Colonic mucosa (tissue), 4 donors: Measurements from ENCODE around the gene PYGM. TPM values are rescaled to one million over a fixed set of nuclear protein-coding genes. Genes with fewer than 3 reads are reported as not detected.
"Not testable (repeated sequence)": the region's sequence is repeated elsewhere in the genome, so short reads cannot be mapped to it uniquely, and the experiment has no call there.

Experiments used
- DNase-seq: peaks from one replicate; pipeline ENCODE4 v3.0.0-alpha.2; 2020
- H3K27ac ChIP-seq: fragments of 200-600 bp; one replicate; pipeline ENCODE4 v1.8.0; 2021
- H3K27me3 ChIP-seq: fragments of 200-600 bp; one replicate; pipeline ENCODE4 v1.8.0; 2021
- H3K36me3 ChIP-seq: fragments of 200-600 bp; one replicate; pipeline ENCODE4 v1.8.0; 2021
- H3K4me1 ChIP-seq: fragments of 200-600 bp; one replicate; pipeline ENCODE4 v1.8.0; 2021; ENCODE audit warnings: mild to moderate bottlenecking
- H3K4me3 ChIP-seq: fragments of 200-600 bp; one replicate; pipeline ENCODE4 v1.8.0; 2021
- H3K9ac ChIP-seq, 2 donors: one replicate each; pipeline ENCODE4 v1.7.0; 2013; ENCODE audit warnings: control low read depth in 2 of 2, low read depth in 2 of 2, low read length in 2 of 2
- H3K9me3 ChIP-seq: fragments of 200-600 bp; one replicate; pipeline ENCODE4 v1.8.0; 2021
- intact Hi-C: fragments of 100-400 bp; cut with DNase I; formaldehyde crosslinking; loops from one replicate; pipeline ENCODE4 v1.14.1; 2022
- total RNA-seq, 2 donors: library from RNA; stranded (reverse); fragmentation: NEBNext Ultra II Directional in 1 of 2; extraction: Animal tissue kit (Norgen Biotek cat#: 25700) in 1 of 2; gene quantifications; one replicate each; pipeline ENCODE4 v1.2.1, GENCODE V29; 2021
- TF ChIP-seq, protein P1 (sequence below): fragments of 200-600 bp; IDR thresholded peaks from one replicate; pipeline ENCODE4 v1.8.0; 2022; ENCODE audit warnings: antibody characterized with exemption, mild to moderate bottlenecking
- donor health status: healthy.
- donor health status: DM: no; HTN: no; CAD: no.
- donor health status: DM: no; HTN: no; CAD: no.

PYGM gene
- total RNA-seq, 2 donors from 2014 or later: 1.6 to 2.7 TPM

DNA sequence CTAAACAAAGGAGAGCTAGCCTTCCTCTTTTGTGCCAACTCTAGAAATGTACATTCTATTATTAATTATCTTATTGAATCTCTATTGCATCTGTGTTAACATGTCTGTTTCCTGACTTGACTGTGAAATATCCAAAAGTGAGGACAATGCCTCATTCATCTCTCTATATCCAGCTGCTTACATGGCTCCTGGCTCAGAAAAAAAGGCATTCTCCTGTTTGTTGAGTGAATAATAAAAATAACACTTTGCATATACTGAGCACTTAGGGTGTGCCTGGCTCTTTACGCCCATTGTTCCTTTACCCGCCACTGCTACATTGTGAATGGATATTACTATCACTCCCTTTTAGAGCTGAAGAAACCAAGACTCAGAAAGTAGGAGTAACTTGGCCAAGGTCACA lies 56.7 kb downstream of the PYGM start:
- no peak for DNase-seq
- H3K4me3 ChIP-seq: no peak overlapping the region
- intact Hi-C loops: no loop called here
- TF ChIP-seq, protein P1, sequence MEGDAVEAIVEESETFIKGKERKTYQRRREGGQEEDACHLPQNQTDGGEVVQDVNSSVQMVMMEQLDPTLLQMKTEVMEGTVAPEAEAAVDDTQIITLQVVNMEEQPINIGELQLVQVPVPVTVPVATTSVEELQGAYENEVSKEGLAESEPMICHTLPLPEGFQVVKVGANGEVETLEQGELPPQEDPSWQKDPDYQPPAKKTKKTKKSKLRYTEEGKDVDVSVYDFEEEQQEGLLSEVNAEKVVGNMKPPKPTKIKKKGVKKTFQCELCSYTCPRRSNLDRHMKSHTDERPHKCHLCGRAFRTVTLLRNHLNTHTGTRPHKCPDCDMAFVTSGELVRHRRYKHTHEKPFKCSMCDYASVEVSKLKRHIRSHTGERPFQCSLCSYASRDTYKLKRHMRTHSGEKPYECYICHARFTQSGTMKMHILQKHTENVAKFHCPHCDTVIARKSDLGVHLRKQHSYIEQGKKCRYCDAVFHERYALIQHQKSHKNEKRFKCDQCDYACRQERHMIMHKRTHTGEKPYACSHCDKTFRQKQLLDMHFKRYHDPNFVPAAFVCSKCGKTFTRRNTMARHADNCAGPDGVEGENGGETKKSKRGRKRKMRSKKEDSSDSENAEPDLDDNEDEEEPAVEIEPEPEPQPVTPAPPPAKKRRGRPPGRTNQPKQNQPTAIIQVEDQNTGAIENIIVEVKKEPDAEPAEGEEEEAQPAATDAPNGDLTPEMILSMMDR: no peak
- H3K27me3 ChIP-seq: no peaks in the 10 kb centered on the region
- H3K36me3 ChIP-seq: no peaks in the 10 kb centered on the region
- no peaks in the 10 kb centered on the region for H3K9me3 ChIP-seq
- no peak overlapping the region for H3K9ac ChIP-seq
- H3K27ac ChIP-seq: no peak overlapping the region
- H3K4me1 ChIP-seq: no peaks in the 10 kb centered on the region

DNA sequence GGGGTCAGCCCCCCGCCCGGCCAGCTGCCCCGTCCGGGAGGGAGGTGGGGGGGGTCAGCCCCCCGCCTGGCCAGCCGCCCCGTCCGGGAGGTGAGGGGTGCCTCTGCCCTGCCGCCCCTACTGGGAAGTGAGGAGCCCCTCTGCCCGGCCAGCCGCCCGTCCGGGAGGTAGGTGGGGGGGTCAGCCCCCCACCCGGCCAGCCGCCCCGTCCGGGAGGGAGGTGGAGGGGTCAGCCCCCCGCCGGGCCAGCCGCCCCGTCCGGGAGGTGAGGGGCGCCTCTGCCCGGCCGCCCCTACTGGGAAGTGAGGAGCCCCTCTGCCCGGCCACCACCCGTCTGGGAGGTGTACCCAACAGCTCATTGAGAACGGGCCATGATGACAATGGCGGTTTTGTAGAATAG lies 57.8 kb downstream of the PYGM start:
- intact Hi-C loops, H3K27me3 ChIP-seq, DNase-seq, H3K4me3 ChIP-seq, H3K27ac ChIP-seq, H3K9ac ChIP-seq, H3K9me3 ChIP-seq, H3K4me1 ChIP-seq, H3K36me3 ChIP-seq: not testable (repeated sequence)

DNA sequence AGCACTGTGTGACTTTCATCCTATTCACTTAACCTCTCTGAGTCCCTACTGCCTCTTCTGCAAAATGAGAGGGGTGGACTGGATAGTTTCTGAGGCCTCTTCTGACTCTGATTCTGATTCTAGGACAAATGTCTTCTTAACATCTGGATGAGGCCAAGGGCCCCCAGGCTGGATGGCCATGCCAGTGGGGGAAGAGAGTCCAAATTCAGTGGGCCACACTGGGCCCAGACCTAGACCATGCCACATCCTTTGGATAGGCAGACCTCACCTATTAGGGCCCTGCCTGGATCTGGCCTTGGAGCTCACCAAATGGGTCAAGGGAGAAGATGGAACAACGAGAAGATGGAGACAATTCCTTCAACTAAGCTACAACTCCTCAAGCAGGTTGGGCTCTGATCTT lies 61.3 kb downstream of the PYGM start:
- Histone ChIP-seq H3K27ac (no peak overlapping the region), H3K9ac (no peak overlapping the region), H3K4me3 (no peak overlapping the region), H3K27me3 (peaks cover 8% of the 10 kb centered on the region), H3K9me3 (no peaks in the 10 kb centered on the region), H3K36me3 (no peaks in the 10 kb centered on the region), H3K4me1 (no peaks in the 10 kb centered on the region)
- intact Hi-C loops: no loop called here
- TF ChIP-seq, protein P1: no peak
- DNase-seq: no peak

DNA sequence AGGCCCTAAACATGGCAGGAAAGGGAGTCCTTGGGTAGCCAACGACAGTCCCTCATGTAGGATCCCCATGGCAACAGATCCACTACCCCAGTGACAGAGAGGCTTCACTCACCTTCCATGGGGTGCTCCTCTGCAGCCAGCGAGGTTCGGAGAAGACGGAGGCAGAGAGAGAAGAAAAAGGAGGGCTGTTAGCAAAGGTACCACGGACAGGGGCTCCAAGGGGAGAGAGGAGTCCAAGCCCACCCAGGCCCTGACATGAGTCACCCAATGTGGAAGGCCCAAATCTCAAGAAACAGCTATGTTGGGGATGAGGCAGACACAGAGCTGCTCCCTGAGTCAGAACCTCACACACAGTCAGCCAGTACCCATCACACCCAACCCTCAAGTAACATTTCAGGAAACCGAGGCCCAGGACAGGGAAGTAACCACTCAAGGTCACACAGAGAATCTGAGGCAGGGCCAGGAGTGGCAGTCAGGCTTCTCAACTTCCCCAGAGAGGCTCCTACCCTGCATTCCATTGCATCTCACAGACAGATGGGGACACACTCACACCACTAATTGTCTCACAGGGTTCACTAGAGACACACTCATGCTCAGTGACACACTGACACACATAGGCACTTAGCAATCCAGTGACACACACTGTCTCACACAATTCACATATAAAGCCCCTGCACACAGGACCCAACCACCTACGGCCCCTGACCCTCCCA lies 62.0 kb downstream of the PYGM start:
- Histone ChIP-seq H3K27ac (no peak overlapping the region), H3K4me3 (no peak overlapping the region), H3K27me3 (peaks cover 8% of the 10 kb centered on the region), H3K4me1 (no peaks in the 10 kb centered on the region), H3K9ac (no peak overlapping the region), H3K9me3 (no peaks in the 10 kb centered on the region), H3K36me3 (no peaks in the 10 kb centered on the region)
- intact Hi-C loops: no loop called here
- DNase-seq: no peak
- TF ChIP-seq, protein P1: no peak

Other genes with a start within 250 kb of the PYGM start
- gene SLC22A11, start 204.0 kb downstream of the PYGM start, total RNA-seq: not detected
- not detected for gene SLC22A12, start 168.8 kb downstream of the PYGM start, total RNA-seq
- gene NRXN2, start 36.8 kb downstream of the PYGM start, total RNA-seq: 1 to 10 TPM; 2.2 to 5.4 TPM
- 1 to 10 TPM; 2.8 to 3.5 TPM for gene RASGRP2, start 15.8 kb downstream of the PYGM start, total RNA-seq
- 100 to 1,000 TPM; 164 to 220 TPM for gene SF1, start 18.6 kb upstream of the PYGM start, total RNA-seq
- 10 to 100 TPM in 1 of 2 donors, 1 to 10 TPM in 1; 9.2 to 13.3 TPM for gene MAP4K2, start 43.2 kb upstream of the PYGM start, total RNA-seq
- gene MEN1, start 50.6 kb upstream of the PYGM start, total RNA-seq: 10 to 100 TPM; 21.1 to 45.5 TPM
- gene CDC42BPG, start 84.7 kb upstream of the PYGM start, total RNA-seq: 10 to 100 TPM; 29.3 to 41.6 TPM
- 10 to 100 TPM; 66.5 to 72.3 TPM for gene EHD1, start 118.6 kb upstream of the PYGM start, total RNA-seq
- gene ATG2A, start 157.2 kb upstream of the PYGM start, total RNA-seq: 10 to 100 TPM; 30.6 to 32.8 TPM
- 10 to 100 TPM; 18.6 to 36.1 TPM for gene PPP2R5B, start 164.7 kb upstream of the PYGM start, total RNA-seq
- not detected for gene GPHA2, start 175.9 kb upstream of the PYGM start, total RNA-seq
- not detected for gene MAJIN, start 212.1 kb upstream of the PYGM start, total RNA-seq
- gene BATF2, start 237.0 kb upstream of the PYGM start, total RNA-seq: 10 to 100 TPM; 14.1 to 20.7 TPM